GM13976 (cell line): ENCODE data around the gene CSMD2.

Experiments
- DNase-seq: peaks from one replicate; pipeline ENCODE4 v3.0.0; 2012; ENCODE audit warnings: low spot score
- in situ Hi-C: fragments of 300-500 bp; cut with MboI; formaldehyde crosslinking; loops from one replicate; pipeline ENCODE4 v1.12.0; 2022; ENCODE audit warnings: low sequenced_read_pairs, mixed read lengths, inconsistent platforms; ENCODE audit not compliant: unreplicated experiment
- TF ChIP-seq, protein P1 (sequence below): IDR thresholded peaks from 2 replicates; pipeline ENCODE4 v1.5.1; 2012; ENCODE audit warnings: borderline replicate concordance, mild to moderate bottlenecking; ENCODE audit not compliant: insufficient read depth; ENCODE audit errors: extremely low read depth, missing control alignments, control extremely low read depth

Gene CSMD2

DNA sequence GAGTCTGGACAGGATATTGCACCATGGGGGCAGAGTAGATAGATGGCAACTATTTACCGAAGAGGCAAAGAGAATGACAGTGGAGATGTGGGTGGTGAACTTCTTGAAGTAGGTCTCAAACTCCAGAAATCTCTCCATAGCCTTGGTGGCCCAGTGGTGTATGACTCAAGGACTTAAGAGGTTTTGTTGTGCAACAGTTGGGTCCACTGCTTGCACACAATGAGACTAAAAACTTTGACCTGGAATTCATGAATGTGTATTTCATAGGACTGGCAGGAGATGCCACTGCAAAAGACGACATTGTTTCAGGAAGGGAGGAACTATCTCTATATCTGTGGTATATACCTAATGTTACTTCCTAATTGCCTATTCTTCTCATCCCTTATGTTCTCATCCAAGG lies 616.7 kb downstream of the CSMD2 start:
- TF ChIP-seq, protein P1, sequence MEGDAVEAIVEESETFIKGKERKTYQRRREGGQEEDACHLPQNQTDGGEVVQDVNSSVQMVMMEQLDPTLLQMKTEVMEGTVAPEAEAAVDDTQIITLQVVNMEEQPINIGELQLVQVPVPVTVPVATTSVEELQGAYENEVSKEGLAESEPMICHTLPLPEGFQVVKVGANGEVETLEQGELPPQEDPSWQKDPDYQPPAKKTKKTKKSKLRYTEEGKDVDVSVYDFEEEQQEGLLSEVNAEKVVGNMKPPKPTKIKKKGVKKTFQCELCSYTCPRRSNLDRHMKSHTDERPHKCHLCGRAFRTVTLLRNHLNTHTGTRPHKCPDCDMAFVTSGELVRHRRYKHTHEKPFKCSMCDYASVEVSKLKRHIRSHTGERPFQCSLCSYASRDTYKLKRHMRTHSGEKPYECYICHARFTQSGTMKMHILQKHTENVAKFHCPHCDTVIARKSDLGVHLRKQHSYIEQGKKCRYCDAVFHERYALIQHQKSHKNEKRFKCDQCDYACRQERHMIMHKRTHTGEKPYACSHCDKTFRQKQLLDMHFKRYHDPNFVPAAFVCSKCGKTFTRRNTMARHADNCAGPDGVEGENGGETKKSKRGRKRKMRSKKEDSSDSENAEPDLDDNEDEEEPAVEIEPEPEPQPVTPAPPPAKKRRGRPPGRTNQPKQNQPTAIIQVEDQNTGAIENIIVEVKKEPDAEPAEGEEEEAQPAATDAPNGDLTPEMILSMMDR, result no peak
- no peak for DNase-seq
- in situ Hi-C loops, result no loop called here

DNA sequence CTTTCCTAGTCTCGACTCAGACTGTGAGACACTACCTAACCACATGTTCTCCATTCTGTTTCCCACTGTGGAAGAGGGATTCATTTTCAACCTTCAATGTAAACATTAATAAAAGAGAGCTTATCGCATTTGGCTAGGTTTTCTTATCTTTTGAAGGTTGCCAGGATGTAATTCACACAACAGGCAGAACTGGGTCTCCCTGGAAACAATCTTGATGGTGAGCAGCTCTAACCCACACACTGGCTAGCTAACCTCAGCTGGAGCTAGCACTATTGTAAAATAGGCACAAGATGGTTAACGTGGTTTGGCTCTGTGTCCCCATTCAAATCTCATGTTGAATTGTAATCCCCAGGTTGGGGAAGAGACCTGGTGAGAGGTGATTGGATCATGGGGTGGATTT lies 617.5 kb downstream of the CSMD2 start:
- no peak for DNase-seq
- TF ChIP-seq, protein P1, result no peak
- in situ Hi-C loops, result no loop called here

DNA sequence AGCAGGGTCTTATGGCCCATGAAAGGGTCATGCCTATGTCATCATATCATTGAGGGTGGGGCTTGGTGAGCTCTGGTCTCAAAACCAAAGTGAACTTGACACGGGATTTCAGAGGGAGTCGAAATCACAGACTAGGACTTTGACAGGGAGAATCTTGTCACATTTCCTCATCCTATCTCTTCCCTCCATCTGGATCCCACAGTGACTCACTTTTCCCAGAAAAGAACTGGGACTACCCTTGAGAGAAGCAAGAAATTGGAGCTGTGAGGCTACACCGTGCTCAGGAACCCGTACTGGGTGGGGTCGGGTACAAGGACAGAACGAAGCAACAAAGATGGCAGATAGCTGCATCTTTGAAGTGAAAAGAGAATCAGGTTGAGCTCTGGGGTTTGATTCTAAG lies 623.1 kb downstream of the CSMD2 start:
- in situ Hi-C loops, result no loop called here
- no peak for DNase-seq
- TF ChIP-seq, protein P1, result no peak

DNA sequence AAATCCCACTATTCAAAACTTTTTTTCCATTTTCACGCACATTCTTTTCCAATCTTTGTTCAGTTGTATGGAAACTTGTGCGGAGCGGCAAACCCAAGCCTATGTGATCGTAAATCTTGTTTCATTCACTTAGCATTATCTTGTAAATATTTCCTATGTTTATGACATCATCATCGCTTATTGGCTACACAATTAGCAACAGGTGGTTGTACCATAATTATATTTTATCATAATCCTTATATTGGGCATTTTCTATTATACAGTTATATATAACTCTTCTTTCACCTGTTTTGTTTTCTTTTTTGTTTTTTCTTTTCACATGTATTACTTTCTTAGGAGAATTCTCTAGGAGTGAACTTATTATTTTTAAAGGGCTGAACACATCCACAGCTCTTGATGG lies 627.1 kb downstream of the CSMD2 start:
- DNase-seq, result no peak
- TF ChIP-seq, protein P1, result no peak
- in situ Hi-C loops, result no loop called here

DNA sequence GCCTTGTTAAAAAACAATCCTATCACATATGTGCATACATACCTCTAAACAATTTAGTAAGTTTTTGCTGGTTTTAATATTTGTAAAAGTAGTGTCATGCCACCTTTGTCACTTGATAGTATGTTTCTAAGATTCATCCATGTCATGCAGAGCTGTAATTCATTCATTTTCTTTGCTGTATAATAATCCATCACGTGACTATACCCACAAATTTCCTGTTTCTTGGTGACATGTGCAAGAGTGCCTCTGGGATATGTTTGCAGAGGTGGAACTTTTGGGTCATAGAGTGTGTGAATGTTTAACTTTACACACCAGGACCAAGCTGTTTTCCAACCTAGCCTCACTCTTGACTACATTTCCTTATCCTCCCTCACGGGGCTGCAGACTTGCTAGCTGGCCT lies 629.7 kb downstream of the CSMD2 start:
- TF ChIP-seq, protein P1, result no peak
- in situ Hi-C loops, result no loop called here
- no peak for DNase-seq

DNA sequence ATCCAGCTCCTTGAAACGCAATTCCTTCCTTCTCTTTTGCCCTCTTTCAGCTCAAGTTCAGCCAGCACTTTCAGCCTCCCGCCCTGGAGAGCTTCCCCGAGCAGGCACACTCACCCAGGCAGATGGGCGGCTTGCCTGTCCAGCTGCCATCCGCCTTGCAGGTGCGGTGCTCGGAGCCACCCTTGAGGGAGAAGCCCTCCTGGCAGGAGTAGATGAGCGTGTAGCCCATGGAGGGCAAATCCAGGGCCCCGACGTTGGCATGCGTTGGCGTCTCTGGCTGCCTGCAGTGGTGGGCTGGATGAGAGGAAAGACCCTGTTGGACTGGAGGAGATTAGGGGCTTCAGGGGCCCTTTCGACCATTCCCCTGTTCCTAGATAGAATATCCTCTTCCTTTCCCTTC lies 632.1 kb downstream of the CSMD2 start:
- TF ChIP-seq, protein P1, result no peak
- DNase-seq, result no peak
- in situ Hi-C loops, result no loop called here

DNA sequence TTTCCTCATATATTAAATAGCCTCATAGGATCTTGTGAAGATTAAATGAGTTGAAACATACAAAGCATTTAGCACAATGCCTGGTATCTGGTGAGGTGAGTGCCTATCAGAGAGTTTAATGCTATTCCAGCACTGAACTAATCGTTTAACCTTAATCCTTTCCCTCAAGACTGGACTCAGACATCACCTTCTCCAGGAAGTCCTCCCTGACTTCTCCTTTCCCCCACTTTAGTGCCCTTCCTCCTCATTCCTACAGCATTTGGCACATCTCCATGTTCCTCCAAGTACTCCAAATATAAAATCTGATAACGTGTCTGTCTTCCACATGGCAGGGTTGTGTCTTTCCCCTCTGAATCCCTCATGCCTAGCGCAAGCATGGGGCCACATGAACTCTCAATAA lies 632.8 kb downstream of the CSMD2 start:
- in situ Hi-C loops, result no loop called here
- no peak for DNase-seq
- TF ChIP-seq, protein P1, result no peak
